Panc1 (cell line): ENCODE results near the gene RIPOR3. TPM values are rescaled to one million over a fixed set of nuclear protein-coding genes. Genes with fewer than 3 reads are reported as not detected.

Experiments
- ATAC-seq: fragments of 200-7000 bp; cut with Tn5 transposase; 2 replicates; pipeline ENCODE4 v1.9.1; 2020; ENCODE audit warnings: mild to moderate bottlenecking, moderate library complexity
- BruUV-seq: library from RNA; stranded (reverse); fragments of 400-500 nt; replicated peaks from 2 replicates; lab custom pipeline; 2021; lab: Mats Ljungman, UMichigan
- CTCF ChIA-PET: fragments of 300-600 bp; sonication (Branson Sonifier 250); formaldehyde crosslinking; loops from one replicate; lab custom pipeline; 2022; ENCODE audit warnings: antibody characterized with exemption; lab: Charles Lee
- POLR2A ChIA-PET: fragments of 300-600 bp; sonication (Branson Sonifier 250); formaldehyde crosslinking; loops from one replicate; lab custom pipeline; 2022; ENCODE audit warnings: antibody characterized with exemption; lab: Charles Lee
- DNase-seq: peaks from one replicate; pipeline ENCODE4 v3.0.0-alpha.2; 2010; ENCODE audit warnings: low read depth, low spot score
- H3K27ac ChIP-seq: 2 replicates; pipeline ENCODE4 v1.5.1; 2011; ENCODE audit warnings: mild to moderate bottlenecking, low read length, inconsistent platforms
- H3K27me3 ChIP-seq: fragments of 200-500 bp; sonication (Bioruptor generic); 2 replicates; pipeline ENCODE4 v1.6.0; 2014; ENCODE audit warnings: low read length, inconsistent platforms; ENCODE audit not compliant: control insufficient read depth, insufficient read depth
- H3K36me3 ChIP-seq: fragments of 200-500 bp; sonication (Bioruptor generic); 2 replicates; pipeline ENCODE4 v1.5.1; 2014; ENCODE audit warnings: inconsistent platforms, mild to moderate bottlenecking, low read length, moderate library complexity; ENCODE audit not compliant: control insufficient read depth, insufficient read depth
- H3K4me1 ChIP-seq: 2 replicates; pipeline ENCODE4 v1.5.1; 2011; ENCODE audit warnings: inconsistent platforms, mild to moderate bottlenecking, low read length, moderate library complexity; ENCODE audit not compliant: control insufficient read depth, insufficient read depth
- H3K4me3 ChIP-seq, 2 experiments: 2 replicates each; pipeline ENCODE4 v1.5.1; 2011 to 2012; ENCODE audit warnings: low read depth in 2 of 2, low read length in 2 of 2, mild to moderate bottlenecking in 2 of 2, inconsistent platforms in 1 of 2, moderate library complexity in 1 of 2
- H3K9me3 ChIP-seq: fragments of 200-500 bp; sonication (Bioruptor generic); 2 replicates; pipeline ENCODE4 v1.5.1; 2014; ENCODE audit warnings: low read depth, mild to moderate bottlenecking, inconsistent platforms, low read length, moderate library complexity; ENCODE audit not compliant: control insufficient read depth, insufficient read depth
- POLR2AphosphoS5 ChIP-seq: IDR thresholded peaks from 2 replicates; pipeline ENCODE4 v1.6.1; 2012; ENCODE audit warnings: mild to moderate bottlenecking, low read depth, low read length, moderate library complexity
- REST ChIP-seq, 2 experiments: IDR thresholded peaks; 2 replicates each; pipeline ENCODE4 v1.6.1; 2011 to 2012; ENCODE audit warnings: low read depth in 2 of 2, control low read depth in 1 of 2, low read length in 1 of 2, mild to moderate bottlenecking in 1 of 2, moderate library complexity in 1 of 2; ENCODE audit not compliant: insufficient read depth in 1 of 2
- SIN3A ChIP-seq: IDR thresholded peaks from 2 replicates; pipeline ENCODE4 v1.6.1; 2012; ENCODE audit warnings: low read depth, mild to moderate bottlenecking, low read length, moderate library complexity, borderline replicate concordance; ENCODE audit not compliant: insufficient read depth
- TCF7L2 ChIP-seq: IDR thresholded peaks from 2 replicates; pipeline ENCODE4 v1.6.1; 2011; ENCODE audit warnings: mild to moderate bottlenecking, low read depth, low read length, inconsistent platforms
- in situ Hi-C: cut with HindIII; loops from 2 replicates; pipeline ENCODE4 v1.10.0; 2016; ENCODE audit warnings: low sequenced_read_pairs, low pct_unique_long_range_greater_than_20kb
- intact Hi-C: fragments of 100-400 bp; cut with micrococcal nuclease; formaldehyde crosslinking; loops from one replicate; pipeline ENCODE4 v1.10.0; 2022; ENCODE audit not compliant: unreplicated experiment
- total RNA-seq: library from RNA; stranded (reverse); gene quantifications from one replicate; pipeline ENCODE4 v1.2.1, GENCODE V29; 2021; ENCODE audit not compliant: unreplicated experiment
- TF ChIP-seq, protein P1 (sequence below): fragments of 450-650 bp; IDR thresholded peaks from 2 replicates; pipeline ENCODE4 v1.5.1; 2017; ENCODE audit warnings: mild to moderate bottlenecking

RIPOR3 gene
- total RNA-seq, 1 experiment from 2014 or later: 92.5 TPM

GRCh38 chr20:50559856-50560638, 131.3 kb downstream of the RIPOR3 start:
- Histone ChIP-seq H3K4me1 (peaks cover 19% of the 10 kb centered on the region), H3K36me3 (no peaks in the 10 kb centered on the region), H3K27me3 (no peaks in the 10 kb centered on the region), H3K4me3 (no peak overlapping the region), H3K9me3 (no peaks in the 10 kb centered on the region), H3K27ac (0 out of 2 replicates have a peak overlapping the region, but pooled peaks have one; percentile 36)
- no peak for DNase-seq
- TF ChIP-seq, protein P1, sequence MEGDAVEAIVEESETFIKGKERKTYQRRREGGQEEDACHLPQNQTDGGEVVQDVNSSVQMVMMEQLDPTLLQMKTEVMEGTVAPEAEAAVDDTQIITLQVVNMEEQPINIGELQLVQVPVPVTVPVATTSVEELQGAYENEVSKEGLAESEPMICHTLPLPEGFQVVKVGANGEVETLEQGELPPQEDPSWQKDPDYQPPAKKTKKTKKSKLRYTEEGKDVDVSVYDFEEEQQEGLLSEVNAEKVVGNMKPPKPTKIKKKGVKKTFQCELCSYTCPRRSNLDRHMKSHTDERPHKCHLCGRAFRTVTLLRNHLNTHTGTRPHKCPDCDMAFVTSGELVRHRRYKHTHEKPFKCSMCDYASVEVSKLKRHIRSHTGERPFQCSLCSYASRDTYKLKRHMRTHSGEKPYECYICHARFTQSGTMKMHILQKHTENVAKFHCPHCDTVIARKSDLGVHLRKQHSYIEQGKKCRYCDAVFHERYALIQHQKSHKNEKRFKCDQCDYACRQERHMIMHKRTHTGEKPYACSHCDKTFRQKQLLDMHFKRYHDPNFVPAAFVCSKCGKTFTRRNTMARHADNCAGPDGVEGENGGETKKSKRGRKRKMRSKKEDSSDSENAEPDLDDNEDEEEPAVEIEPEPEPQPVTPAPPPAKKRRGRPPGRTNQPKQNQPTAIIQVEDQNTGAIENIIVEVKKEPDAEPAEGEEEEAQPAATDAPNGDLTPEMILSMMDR: no peak
- TF ChIP-seq POLR2AphosphoS5 (no peak), SIN3A (no peak), TCF7L2 (no peak), REST (IDR thresholded peaks at IDR 0.05; ENCODE audit: insufficient read depth in 1 of 2, low read depth in 2 of 2, low read length in 1 of 2) (no peak)
- ChIA-PET POLR2A (interaction anchor here (0.7 kb wide), 2 partner anchors 39 to 47 kb away, joined by 4 read pairs; no protein-coding TSS in a partner anchor), CTCF (interaction anchor here (0.7 kb wide), 2 partner anchors 18 to 477 kb away, joined by 3 to 9 read pairs; no protein-coding TSS in a partner anchor)
- in situ Hi-C loops: no loop called here
- ATAC-seq: no peak
- intact Hi-C loops: no loop called here
- BruUV-seq: no TSS peak

DNA sequence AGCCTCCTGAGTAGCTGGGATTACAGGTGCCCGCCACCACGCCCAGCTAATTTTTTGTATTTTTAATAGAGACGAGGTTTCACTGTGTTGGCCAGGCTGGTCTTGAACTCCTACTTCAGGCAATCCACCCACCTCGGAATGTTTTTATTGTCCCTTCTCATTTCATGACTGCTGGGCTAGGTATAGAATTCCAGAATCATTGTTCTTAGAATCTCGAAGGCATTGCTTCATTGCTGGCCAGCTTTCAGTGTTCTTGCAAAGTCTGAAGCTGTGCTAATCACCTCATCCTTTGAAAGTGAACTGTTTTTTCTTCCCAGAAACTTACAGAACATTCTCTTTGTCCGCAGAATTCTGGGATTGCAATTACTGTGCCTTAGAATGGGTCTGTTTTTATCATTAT, 132.2 kb downstream of the RIPOR3 start:
- POLR2A ChIA-PET: interaction anchor here (0.7 kb wide), 2 partner anchors 38 to 47 kb away, joined by 4 read pairs; no protein-coding TSS in a partner anchor
- H3K27ac ChIP-seq: no peak overlapping the region

More for the DNA sequence above, 132.2 kb downstream of the RIPOR3 start:
- DNase-seq (no peak), ATAC-seq (no peak)
- Histone ChIP-seq H3K4me3 (no peak overlapping the region), H3K9me3 (no peaks in the 10 kb centered on the region), H3K4me1 (peaks cover 19% of the 10 kb centered on the region), H3K36me3 (no peaks in the 10 kb centered on the region), H3K27me3 (no peaks in the 10 kb centered on the region)
- no TSS peak for BruUV-seq
- TF ChIP-seq TCF7L2 (no peak), REST (IDR thresholded peaks at IDR 0.05; ENCODE audit: insufficient read depth in 1 of 2, low read depth in 2 of 2, low read length in 1 of 2) (no peak), POLR2AphosphoS5 (no peak), SIN3A (no peak)
- TF ChIP-seq, protein P1: no peak
- in situ Hi-C loops (no loop called here), intact Hi-C loops (no loop called here)
- CTCF ChIA-PET: interaction anchor here (0.7 kb wide), 1 partner anchor 17 kb away, joined by 9 read pairs; no protein-coding TSS in a partner anchor
